Body of pancreas (tissue), 4 donors: ENCODE data around the gene PDPK1.

ENCODE experiments used
- CTCF ChIP-seq, 7 experiments: fragments of 450-650 bp in 4 of 7; fragments of 200-600 bp in 3 of 7; sonication (generic) in 3 of 7; IDR thresholded peaks; one replicate each; pipeline ENCODE4 v1.5.1; 2016 to 2019; ENCODE audit warnings: antibody characterized with exemption in 7 of 7
- POLR2A ChIP-seq, 3 donors: fragments of 450-650 bp; IDR thresholded peaks; one replicate each; pipeline ENCODE4 v1.6.1; 2016; ENCODE audit warnings: antibody characterized with exemption in 3 of 3, mild to moderate bottlenecking in 2 of 3

DNA sequence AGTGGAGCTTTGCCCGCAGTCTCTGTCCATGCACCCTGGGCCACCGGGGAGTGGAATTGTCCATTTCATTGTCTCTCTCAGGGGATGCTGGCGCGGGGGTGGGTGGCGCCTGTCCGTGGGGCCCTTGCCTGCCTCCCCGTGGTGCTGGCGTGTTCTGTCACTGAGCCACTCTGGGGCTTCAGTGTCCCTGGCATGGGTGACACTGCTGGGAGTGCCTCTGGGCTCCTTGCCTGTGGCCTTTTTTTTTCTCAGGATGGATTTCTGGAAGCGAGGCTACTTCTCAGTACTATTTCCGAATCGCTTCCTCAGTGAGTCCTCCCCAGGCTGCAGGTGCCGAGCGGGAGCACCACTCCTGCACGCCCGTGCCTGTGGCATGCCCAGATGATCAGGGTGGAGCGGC, 55.0 kb downstream of the PDPK1 start:
- no peak for TF ChIP-seq CTCF (IDR thresholded peaks at IDR 0.05)
- TF ChIP-seq POLR2A (IDR thresholded peaks at IDR 0.05), result no peak
